GM12878 (cell line): ENCODE data around the gene OR1E1.

ENCODE experiments used
- TF ChIP-seq, protein P1 (sequence below), 3 experiments: IDR thresholded peaks in 2 of 3; conservative IDR thresholded peaks in 1 of 3; 2 replicates each; pipeline ENCODE4 v1.5.1; 2011; ENCODE audit warnings: low read depth in 3 of 3, low read length in 3 of 3, mild to moderate bottlenecking in 3 of 3, control low read depth in 2 of 3, moderate library complexity in 2 of 3, inconsistent platforms in 1 of 3, mixed read lengths in 1 of 3; ENCODE audit not compliant: control insufficient read depth in 2 of 3, insufficient read depth in 1 of 3; ENCODE audit errors: extremely low read depth in 1 of 3
- TF ChIP-seq, protein P2 (sequence below): IDR thresholded peaks from 2 replicates; pipeline ENCODE4 v1.6.1; 2012; ENCODE audit warnings: low read depth, low read length, improper control_type of control experiment

DNA sequence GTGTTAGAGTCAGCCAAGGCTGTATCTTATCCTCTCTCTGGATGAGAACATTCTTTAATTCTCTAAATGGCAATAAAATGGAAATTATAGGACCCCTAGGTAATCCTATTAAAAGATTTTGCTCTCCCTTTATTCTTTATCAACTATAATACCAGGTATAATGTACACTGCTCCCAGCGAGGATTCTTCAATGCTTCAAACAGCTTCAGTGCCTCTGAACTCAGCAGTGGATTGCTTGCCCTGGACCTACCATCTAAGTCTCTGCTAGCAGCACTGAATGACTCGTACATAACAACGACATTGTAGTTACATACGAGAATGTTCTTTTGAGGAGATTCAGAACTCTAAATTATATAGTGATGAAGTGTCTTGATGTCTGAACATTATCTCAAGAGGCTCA, 8.4 kb downstream of the OR1E1 start:
- TF ChIP-seq, protein P1, sequence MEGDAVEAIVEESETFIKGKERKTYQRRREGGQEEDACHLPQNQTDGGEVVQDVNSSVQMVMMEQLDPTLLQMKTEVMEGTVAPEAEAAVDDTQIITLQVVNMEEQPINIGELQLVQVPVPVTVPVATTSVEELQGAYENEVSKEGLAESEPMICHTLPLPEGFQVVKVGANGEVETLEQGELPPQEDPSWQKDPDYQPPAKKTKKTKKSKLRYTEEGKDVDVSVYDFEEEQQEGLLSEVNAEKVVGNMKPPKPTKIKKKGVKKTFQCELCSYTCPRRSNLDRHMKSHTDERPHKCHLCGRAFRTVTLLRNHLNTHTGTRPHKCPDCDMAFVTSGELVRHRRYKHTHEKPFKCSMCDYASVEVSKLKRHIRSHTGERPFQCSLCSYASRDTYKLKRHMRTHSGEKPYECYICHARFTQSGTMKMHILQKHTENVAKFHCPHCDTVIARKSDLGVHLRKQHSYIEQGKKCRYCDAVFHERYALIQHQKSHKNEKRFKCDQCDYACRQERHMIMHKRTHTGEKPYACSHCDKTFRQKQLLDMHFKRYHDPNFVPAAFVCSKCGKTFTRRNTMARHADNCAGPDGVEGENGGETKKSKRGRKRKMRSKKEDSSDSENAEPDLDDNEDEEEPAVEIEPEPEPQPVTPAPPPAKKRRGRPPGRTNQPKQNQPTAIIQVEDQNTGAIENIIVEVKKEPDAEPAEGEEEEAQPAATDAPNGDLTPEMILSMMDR (IDR thresholded peaks at IDR 0.05 in 2 of 3, conservative IDR thresholded peaks at IDR 0.05 in 1 of 3; ENCODE audit: control insufficient read depth in 2 of 3, extremely low read depth in 1 of 3, insufficient read depth in 1 of 3, low read depth in 3 of 3, low read length in 3 of 3): no peak
- TF ChIP-seq, protein P2, sequence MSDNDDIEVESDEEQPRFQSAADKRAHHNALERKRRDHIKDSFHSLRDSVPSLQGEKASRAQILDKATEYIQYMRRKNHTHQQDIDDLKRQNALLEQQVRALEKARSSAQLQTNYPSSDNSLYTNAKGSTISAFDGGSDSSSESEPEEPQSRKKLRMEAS: no peak
